GM19395 (cell line): Measurements from ENCODE around the gene CCDC171.

Experiments used
- ATAC-seq: cut with Tn5 transposase; IDR thresholded peaks from one replicate; pipeline ENCODE4 v1.9.1; 2021; ENCODE audit warnings: mild to moderate bottlenecking, moderate library complexity; ENCODE audit not compliant: unreplicated experiment

Gene CCDC171

GRCh38 chr9:15856591-15856990 is 303.7 kb downstream of the CCDC171 start:
- ATAC-seq: no peak

DNA sequence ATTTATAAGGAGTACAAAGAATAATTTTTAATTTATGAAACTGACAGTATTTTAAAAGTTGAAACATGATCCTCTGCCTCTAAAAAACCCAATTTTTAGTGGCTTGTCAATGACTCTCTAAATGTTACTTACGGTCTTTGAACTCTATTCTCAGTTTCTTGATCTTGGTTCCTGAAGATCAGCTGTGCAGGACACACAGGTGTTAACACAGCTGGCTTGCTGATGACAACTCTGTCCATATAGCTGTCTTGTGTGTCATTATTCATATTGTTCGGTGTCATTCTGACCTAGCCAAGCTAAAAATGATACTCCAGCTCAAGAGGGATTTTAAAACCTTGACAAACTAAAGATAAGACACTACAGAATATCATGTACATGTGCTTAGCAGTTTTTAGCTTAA is 314.5 kb downstream of the CCDC171 start:
- ATAC-seq: peak; percentile 71

- ATAC-seq: no peak
Observed at GRCh38 chr9:15867988-15868387, 315.1 kb downstream of the CCDC171 start.

- peak; percentile 74 for ATAC-seq
Observed at GRCh38 chr9:15873573-15874177, 320.8 kb downstream of the CCDC171 start.

- no peak for ATAC-seq
Observed at GRCh38 chr9:15882328-15882727, 329.5 kb downstream of the CCDC171 start.

DNA sequence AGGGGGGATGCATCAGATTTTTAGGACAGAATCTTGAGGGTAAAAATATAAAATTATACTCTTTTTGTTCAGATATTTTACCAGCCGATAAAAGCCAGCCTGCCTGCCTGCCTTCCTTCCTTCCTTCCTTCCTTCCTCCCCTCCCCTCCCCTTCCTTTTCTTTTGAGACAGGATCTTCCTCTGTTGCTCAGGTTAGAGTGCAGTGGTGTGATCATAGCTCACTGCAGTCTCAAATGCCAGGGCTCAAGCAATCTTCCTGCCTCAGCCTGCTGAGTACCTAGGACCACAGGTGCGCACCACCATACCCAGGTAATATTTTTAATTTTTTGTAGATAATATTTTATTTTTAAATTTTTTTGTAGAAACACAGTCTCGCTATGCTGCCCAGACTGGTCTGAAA is 330.0 kb downstream of the CCDC171 start:
- ATAC-seq: no peak

DNA sequence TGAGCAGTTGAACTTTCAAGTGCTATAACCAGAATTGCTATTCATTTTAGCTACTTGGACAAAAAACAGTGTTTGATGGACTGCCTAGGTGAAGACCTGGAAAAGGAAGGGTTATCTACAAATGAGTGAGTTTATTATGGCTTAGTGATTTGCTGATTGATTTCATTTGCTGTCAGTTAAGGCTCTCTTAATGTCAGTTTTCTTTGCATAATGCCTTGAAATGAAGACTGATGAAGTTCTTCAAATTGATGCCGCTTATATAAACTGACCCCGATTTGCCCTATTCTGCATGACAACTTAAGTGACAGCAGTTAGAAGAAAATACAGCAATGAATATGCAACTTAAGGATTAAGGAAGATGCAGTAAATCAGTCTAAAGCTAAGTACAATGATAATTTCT is 332.6 kb downstream of the CCDC171 start:
- ATAC-seq: no peak

DNA sequence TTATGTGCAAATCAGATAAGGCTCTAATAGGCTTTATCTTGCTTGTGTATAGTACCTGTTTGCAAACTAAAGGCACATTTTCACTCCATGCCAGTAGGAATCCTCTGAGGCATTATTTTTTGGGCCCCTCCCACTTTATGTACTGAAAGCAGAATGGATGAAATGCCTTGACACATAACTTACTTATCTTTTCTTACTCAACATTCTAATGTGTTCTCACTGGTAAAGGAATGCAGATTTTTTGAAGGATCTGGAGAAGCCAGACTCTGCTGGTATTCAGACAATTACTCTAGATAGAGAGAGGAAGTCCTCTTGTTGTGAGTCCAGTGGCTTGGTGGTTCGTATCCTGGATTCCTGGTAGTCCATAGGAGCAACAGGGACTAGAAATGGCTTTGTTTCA is 336.7 kb downstream of the CCDC171 start:
- ATAC-seq: no peak

- ATAC-seq: no peak
Observed at GRCh38 chr9:15901572-15901971, 348.7 kb downstream of the CCDC171 start.

DNA sequence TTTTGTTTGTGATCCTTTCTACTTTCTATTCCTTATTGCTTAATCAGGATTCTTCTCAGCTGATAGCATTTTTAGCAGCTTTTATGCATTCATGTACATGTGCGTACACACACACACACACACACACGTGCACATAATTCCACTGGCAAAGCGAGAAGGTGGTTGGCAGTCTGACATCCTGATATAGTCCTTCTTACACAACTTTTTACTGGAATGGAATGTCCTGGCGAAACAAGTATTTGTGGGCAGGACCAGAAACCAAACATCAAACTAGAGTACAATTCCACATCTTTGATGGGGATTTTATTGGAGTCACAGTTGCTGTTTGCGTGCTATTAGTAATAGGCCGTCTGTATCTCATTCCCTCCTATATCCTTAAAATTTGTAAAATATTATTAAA is 356.5 kb downstream of the CCDC171 start:
- ATAC-seq: no peak

DNA sequence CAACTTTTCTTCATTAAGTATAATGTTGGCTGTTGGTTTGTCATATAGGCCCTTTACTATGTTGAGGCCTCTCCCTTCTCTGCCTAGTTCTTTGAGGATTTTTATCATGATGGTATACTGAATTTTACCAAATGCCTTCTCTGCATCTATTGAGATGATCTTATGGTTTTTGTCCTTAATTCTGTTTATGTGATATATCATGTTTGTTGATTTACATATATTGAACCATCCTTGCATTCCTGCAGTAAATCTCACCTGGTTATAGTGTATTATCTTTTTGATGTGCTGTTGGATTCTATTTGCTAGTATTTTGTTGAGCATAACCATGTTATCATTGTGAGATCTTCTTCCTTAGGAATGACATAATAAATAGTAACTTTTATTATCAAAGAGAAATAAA is 362.9 kb downstream of the CCDC171 start:
- ATAC-seq: no peak

DNA sequence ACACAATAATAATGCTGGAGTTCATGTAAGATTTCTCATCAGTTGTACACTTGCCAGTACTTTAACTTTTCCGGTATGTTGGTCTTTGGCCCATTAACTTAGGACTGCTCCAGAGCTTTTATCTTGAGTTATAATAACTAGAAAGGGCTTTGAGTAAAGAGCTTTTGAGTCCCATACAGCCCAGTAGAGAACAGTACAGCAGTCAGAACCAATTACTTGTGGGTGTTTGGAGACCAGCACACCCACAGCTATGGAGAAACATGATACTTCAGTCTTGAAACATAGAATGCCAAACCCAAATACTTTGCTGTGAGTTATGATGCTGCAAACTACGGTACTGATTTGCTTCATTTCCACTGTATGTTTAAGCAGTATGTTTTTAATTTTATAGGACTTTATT is 374.3 kb downstream of the CCDC171 start:
- no peak for ATAC-seq

- ATAC-seq: no peak
Observed at GRCh38 chr9:15935661-15936305, 382.9 kb downstream of the CCDC171 start.

DNA sequence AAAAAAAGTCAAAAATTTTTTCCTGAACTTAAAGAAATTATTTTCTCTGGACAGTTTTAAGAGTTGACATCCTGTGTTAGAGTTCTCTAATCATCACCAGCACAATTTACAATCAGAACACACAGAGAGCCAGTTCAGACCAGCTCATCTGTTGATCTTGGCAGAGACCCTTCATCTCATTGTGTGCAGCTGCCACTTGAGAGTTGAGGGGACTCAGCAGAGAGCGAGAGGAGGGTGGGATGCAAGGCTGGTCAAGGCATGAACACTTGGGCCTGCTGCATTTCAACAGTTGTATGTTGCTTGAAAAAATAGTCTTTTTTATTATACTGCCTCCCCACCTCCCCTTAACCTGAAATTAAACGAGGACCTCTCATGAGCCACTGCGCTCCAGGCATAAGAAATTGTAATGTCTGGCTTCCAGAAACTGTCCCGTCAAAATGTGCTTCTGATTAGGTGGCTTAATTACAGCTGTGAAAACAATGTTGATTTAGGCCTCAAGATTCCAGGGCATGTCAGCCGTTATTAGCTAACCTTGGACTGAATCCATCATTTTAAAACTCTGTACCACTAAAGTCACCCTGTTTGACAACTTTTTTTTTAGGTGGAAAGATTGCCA is 383.6 kb downstream of the CCDC171 start:
- ATAC-seq: no peak

DNA sequence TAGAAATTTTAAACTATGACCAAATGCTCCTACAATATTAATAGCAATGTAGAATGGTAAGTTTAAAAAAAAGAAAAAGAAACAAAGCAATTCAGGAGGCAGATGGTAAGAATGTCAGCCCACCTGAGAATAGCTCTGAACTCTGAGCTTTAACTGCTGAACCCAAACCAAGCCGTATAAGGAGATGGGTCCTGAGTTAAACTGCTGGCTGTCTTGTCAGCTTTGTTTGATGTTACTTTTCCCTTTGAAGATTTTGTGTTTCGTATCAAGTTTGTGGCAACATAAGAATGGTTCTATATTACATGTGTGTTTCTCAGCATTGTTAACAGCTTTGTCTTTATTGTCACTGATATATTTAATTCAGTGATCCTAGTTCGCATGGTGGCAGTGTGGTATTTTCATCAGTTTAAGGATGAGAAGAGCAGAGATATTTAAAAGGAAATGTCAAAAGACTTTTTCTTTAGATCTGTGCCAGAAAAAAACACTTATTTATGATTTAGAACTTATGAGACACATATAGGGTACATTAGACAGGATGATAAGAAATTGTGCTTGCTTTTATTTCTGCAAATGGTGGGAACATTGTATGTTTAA is 390.1 kb downstream of the CCDC171 start:
- no peak for ATAC-seq

- ATAC-seq: no peak
Observed at GRCh38 chr9:15944341-15944740, 391.5 kb downstream of the CCDC171 start.

DNA sequence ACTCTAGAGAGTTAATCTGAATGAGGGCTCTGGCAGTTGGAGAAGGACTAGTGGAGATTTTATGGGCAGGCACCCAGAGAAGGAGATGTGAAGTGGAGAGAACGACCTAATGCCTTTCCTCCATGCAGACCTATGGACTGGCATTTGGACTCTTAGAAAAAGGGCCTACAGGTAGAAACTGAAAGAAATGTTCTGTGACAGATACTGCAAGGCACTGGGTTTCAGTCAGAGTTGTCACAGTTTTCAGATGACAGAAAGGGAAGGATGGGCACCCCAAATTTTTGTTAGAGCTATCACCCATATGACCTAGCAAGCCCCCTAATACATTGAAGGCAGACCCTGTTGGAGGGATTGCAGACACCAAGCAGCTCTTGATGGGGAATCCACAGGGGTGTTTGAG is 406.8 kb downstream of the CCDC171 start:
- ATAC-seq: no peak

DNA sequence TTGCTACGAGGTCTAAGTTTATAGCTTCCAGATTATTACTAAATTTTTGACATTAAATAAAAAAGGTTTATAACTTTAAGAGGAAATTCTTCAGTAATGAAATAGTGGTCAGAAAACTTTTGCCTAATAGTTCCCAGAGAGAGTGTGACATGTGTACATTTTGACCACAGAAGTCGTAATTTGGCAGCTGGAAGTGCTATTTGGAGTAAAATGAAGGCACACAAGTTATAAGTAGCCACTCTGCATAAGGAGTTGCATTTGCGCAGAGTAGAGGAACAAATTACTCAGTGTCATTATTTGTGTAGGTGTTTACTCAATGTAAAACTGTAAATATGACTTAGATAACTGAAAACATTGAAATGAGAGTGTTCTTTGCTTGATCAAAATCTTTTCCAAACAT is 408.4 kb downstream of the CCDC171 start:
- ATAC-seq: no peak

GRCh38 chr9:15965246-15965745 is 412.5 kb downstream of the CCDC171 start:
- ATAC-seq: no peak

DNA sequence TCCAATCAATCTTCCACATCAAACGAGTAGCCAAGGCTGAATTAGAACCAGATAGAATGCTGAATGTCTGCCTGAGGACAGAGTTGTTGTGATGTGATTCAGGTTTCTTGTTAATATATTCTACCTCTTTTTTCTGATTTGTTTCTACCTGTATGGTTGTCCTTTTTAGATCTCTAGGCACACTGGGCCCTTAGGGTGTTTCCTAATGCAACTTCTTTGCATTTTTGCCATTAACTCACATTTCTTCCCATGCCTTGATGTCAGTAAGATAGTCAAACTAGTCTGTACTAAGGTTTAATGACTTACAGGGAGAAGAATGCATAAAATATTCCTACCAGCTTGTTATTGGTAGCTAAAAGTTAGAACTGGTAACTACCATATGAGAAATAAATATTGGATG is 413.6 kb downstream of the CCDC171 start:
- ATAC-seq: no peak

- ATAC-seq: no peak
Observed at GRCh38 chr9:15967068-15967467, 414.2 kb downstream of the CCDC171 start.

DNA sequence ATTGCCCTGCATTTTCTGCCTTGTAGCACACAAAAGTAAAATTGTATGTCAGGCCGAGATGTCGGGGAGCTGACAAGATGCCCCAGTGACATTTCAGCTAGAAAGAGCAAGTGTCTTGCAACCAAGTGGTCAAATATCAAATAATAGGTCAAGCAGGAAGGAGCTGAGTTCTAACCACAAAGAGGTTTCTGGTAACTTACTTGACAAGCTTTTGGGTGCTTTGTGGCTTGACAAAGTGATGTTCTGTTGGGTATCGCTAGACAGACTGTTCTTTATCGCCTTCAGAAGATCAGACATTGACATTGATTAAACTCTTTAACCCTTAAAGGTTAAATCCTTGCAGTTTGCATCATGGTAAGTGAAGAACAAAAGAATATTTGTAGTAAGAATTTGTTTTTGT is 419.9 kb downstream of the CCDC171 start:
- ATAC-seq: no peak
